ENCODE measurements around the gene PHF2.

Gene PHF2

GRCh38 chr9:93713716-93714115, 137.3 kb downstream of the PHF2 start:
- FAIRE-seq: no peak

DNA sequence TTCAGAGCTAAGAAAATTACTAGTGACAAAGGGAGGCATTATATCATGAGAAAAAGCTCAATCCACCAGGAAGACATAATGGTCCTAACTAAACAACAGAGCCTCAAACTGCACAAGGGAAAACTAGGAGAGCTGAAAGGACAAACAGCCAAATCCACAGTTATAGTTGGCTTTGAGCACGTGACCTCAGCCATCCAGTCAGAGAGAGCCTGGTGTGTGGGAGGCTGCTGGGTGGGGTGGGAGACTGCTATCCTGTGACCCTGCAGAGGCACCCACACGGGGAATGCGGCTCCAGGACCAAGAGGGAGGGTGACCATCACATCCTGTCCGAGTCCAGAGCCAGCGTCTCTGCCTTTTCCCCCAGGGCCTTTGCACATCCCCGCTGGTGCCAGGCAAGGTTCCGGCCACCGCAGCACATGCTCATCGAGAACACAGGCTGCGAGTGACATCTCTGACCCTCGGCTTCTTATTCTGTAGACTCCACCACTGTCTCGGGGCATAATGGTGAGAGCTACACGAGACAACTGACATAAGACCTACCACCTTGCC, 145.1 kb downstream of the PHF2 start:
- no peak for FAIRE-seq

- FAIRE-seq: no peak
These were observed 148.5 kb downstream of the PHF2 start for GRCh38 chr9:93724852-93725251.

GRCh38 chr9:93725382-93725781, 149.0 kb downstream of the PHF2 start:
- no peak for FAIRE-seq

GRCh38 chr9:93726147-93726546, 149.8 kb downstream of the PHF2 start:
- no peak for FAIRE-seq

All from islet of Langerhans (tissue), 1 donor.